Transverse colon (tissue), 4 donors: ENCODE data around the gene NDUFAF4.

Experiments used
- CTCF ChIP-seq, 5 experiments: fragments of 200-600 bp in 3 of 5; fragments of 450-650 bp in 2 of 5; sonication (generic) in 3 of 5; IDR thresholded peaks; 1 replicate in 2 of 5; 2 replicates in 3 of 5; pipeline ENCODE4 v1.5.1; 2016 to 2017; ENCODE audit warnings: antibody characterized with exemption in 5 of 5, inconsistent platforms in 3 of 5, mild to moderate bottlenecking in 2 of 5, moderate library complexity in 1 of 5
- EP300 ChIP-seq: sonication (generic); formaldehyde crosslinking; IDR thresholded peaks from one replicate; pipeline ENCODE4 v1.6.1; 2017; ENCODE audit warnings: antibody characterized with exemption, low read depth
- POLR2A ChIP-seq: fragments of 450-650 bp; IDR thresholded peaks from one replicate; pipeline ENCODE4 v1.6.1; 2016; ENCODE audit warnings: antibody characterized with exemption, mild to moderate bottlenecking, moderate library complexity
- POLR2AphosphoS5 ChIP-seq, 3 donors: sonication (generic); formaldehyde crosslinking; IDR thresholded peaks; one replicate each; pipeline ENCODE4 v1.6.1; 2016; ENCODE audit warnings: antibody characterized with exemption in 3 of 3

GRCh38 chr6:96923871-96924493 lies 26.3 kb upstream of the NDUFAF4 start:
- TF ChIP-seq CTCF (IDR thresholded peaks at IDR 0.05) (peak in 1 of 5 experiments; percentile 8), POLR2A (no peak), EP300 (no peak), POLR2AphosphoS5 (IDR thresholded peaks at IDR 0.05) (peak in 2 of 3 donors; percentile 40 to 41)
